Activated naive CD4-positive, alpha-beta T cell treated with anti-CD3 and anti-CD28 coated beads, Interleukin-2, amount 10 ng/mL, durations not matched to agents 7 days and 5 days (primary cell): ENCODE results near the gene NACAD.
A peak's percentile ranks its signal among the peaks of the same experiment; 100 is the strongest.

ENCODE experiments used
- CTCF ChIA-PET: fragments of 350-600 bp; sonication (Branson Sonifier 250); formaldehyde crosslinking; loops from one replicate; lab custom pipeline; 2021; ENCODE audit warnings: antibody characterized with exemption; lab: Charles Lee
- DNase-seq: peaks from one replicate; pipeline ENCODE4 v3.0.0-alpha.2; 2020
- H3K27ac Mint-ChIP-seq: one replicate; pipeline ENCODE4 v1.8.0; 2021; ENCODE audit warnings: mild to moderate bottlenecking, moderate library complexity, mixed read lengths
- H3K27me3 Mint-ChIP-seq: one replicate; pipeline ENCODE4 v1.8.0; 2021; ENCODE audit warnings: mild to moderate bottlenecking, mixed read lengths
- H3K36me3 Mint-ChIP-seq: one replicate; pipeline ENCODE4 v1.8.0; 2021; ENCODE audit warnings: mixed read lengths
- H3K4me1 Mint-ChIP-seq: one replicate; pipeline ENCODE4 v1.8.0; 2021; ENCODE audit warnings: mixed read lengths
- H3K4me3 Mint-ChIP-seq: one replicate; pipeline ENCODE4 v1.8.0; 2021; ENCODE audit warnings: mild to moderate bottlenecking, moderate library complexity, mixed read lengths
- H3K9me3 Mint-ChIP-seq: one replicate; pipeline ENCODE4 v1.8.0; 2021; ENCODE audit warnings: mixed read lengths

NACAD gene

DNA sequence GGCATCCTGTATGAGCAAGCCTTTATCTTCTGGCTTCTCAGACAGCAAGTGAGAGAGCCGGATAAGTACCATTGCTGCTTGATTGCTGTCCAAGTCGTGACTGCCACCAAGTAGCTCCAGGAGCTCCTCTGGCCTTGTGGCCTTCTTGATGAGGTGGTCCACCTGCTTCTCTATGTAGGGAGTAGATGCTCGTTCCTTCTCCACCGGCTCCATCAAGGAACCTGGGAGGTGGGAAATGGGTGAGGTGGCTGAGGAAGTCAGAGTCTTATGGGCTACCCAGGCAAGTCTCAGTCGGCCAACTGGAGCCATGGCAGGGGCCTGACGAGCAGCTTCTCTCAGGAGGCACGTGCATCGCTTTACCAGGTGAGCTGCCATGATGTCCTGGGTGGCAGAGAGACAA is 20.1 kb upstream of the NACAD start:
- Mint-ChIP-seq H3K4me3 (peak overlapping the region; percentile 41), H3K36me3 (peaks cover 52% of the 10 kb centered on the region)

DNA sequence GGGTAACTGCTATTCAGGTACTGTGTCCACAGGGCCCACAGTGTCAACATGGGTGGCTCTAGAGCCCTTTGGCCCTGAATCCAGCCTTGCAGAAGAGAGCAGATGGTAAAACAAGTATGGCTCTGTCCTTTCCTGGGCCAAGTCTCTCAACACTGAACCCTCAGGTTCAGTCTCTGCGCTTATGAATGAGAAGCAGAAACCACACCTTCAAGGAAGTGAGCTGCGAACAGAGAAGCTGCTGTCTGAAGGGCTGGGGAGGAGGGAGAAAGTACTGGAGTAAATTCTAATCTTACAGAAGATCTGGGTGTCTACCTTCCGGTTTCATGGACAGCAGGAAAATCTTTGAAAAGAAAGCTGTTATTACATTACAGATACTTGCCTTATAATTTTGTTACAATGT is 18.6 kb upstream of the NACAD start:
- Mint-ChIP-seq H3K27ac (peak overlapping the region; percentile 63), H3K4me3 (peak overlapping the region; percentile 33), H3K36me3 (peaks cover 53% of the 10 kb centered on the region), H3K27me3 (peaks cover 6% of the 10 kb centered on the region), H3K4me1 (peaks cover 46% of the 10 kb centered on the region), H3K9me3 (no peaks in the 10 kb centered on the region)
- CTCF ChIA-PET = no interaction called here
- DNase-seq = no peak

More for the DNA sequence above, 20.1 kb upstream of the NACAD start:
- Mint-ChIP-seq H3K27me3 (peaks cover 10% of the 10 kb centered on the region), H3K4me1 (peaks cover 54% of the 10 kb centered on the region), H3K27ac (peak overlapping the region; percentile 67), H3K9me3 (no peaks in the 10 kb centered on the region)
- CTCF ChIA-PET = no interaction called here
- no peak for DNase-seq

GRCh38 chr7:45106820-45107219 is 18.1 kb upstream of the NACAD start:
- CTCF ChIA-PET = interaction anchor here (1.0 kb wide), 1 partner anchor 8 kb away, joined by 3 read pairs; no protein-coding TSS in a partner anchor
- H3K36me3 Mint-ChIP-seq = peaks cover 52% of the 10 kb centered on the region
- H3K4me3 Mint-ChIP-seq = no peak overlapping the region
- peaks cover 42% of the 10 kb centered on the region for H3K4me1 Mint-ChIP-seq
- H3K27me3 Mint-ChIP-seq = peaks cover 5% of the 10 kb centered on the region
- no peak for DNase-seq
- no peaks in the 10 kb centered on the region for H3K9me3 Mint-ChIP-seq
- no peak overlapping the region for H3K27ac Mint-ChIP-seq

GRCh38 chr7:45105588-45106188 is 16.9 kb upstream of the NACAD start:
- CTCF ChIA-PET = interaction anchor here (1.3 kb wide), 1 partner anchor 30 kb away, joined by 5 read pairs; no protein-coding TSS in a partner anchor
- no peak for DNase-seq
- Mint-ChIP-seq H3K9me3 (no peaks in the 10 kb centered on the region), H3K4me3 (no peak overlapping the region), H3K27me3 (no peaks in the 10 kb centered on the region), H3K36me3 (peaks cover 48% of the 10 kb centered on the region), H3K27ac (no peak overlapping the region), H3K4me1 (peaks cover 36% of the 10 kb centered on the region)

GRCh38 chr7:45104844-45105587 is 16.2 kb upstream of the NACAD start:
- Mint-ChIP-seq H3K27ac (no peak overlapping the region), H3K4me1 (peaks cover 31% of the 10 kb centered on the region), H3K9me3 (no peaks in the 10 kb centered on the region), H3K4me3 (no peak overlapping the region), H3K36me3 (peaks cover 46% of the 10 kb centered on the region), H3K27me3 (no peaks in the 10 kb centered on the region)
- no peak for DNase-seq
- CTCF ChIA-PET = interaction anchor here (1.3 kb wide), 1 partner anchor 31 kb away, joined by 5 read pairs; no protein-coding TSS in a partner anchor

DNA sequence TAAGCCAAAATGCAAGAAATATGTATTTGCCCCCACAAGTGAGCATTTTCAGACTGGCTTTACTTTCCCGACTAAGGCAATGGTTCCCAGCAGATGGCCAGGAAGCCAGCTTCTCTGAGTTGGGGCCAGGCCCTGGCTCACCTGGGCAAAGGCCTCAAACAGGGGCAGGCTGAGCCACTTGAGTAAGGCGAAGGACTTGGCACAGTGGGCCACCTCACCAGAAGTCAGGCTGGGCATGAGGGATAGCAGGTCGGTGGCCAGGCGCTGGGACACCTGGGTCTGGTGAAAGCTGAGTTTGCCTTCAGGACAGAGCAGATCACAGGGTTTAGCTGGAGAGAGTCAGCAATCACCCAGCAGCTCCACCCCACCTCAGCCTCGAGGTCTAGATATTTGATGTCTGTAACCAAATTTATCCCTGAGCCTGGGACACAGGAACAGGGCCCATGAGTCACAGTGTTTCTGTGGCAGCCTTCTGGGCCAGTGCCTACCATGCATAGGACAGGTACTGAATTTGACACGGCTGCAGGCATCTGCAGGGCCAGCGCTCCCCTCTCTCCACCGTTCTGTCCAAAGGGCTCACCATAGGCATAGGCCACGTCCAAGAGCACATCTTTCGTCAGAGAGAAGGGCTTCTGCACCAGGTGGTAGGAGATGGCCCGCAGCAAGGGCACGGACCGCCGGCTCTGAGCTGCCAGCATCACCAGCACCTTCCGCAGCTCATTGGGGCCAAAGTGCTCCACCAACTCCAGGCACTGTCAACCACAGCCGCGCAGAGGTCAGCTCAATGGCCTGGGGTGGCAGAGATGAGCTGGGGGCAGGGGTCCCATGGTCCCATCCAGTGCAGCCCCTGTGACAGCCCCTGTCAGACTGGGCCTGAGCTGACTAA is 15.4 kb upstream of the NACAD start:
- H3K27me3 Mint-ChIP-seq = no peaks in the 10 kb centered on the region
- no peak overlapping the region for H3K27ac Mint-ChIP-seq
- H3K9me3 Mint-ChIP-seq = no peaks in the 10 kb centered on the region
- H3K36me3 Mint-ChIP-seq = peaks cover 47% of the 10 kb centered on the region
- no peak overlapping the region for H3K4me3 Mint-ChIP-seq
- DNase-seq = no peak
- peaks cover 26% of the 10 kb centered on the region for H3K4me1 Mint-ChIP-seq
- CTCF ChIA-PET = interaction anchor here (1.3 kb wide), 1 partner anchor 32 kb away, joined by 5 read pairs; no protein-coding TSS in a partner anchor

DNA sequence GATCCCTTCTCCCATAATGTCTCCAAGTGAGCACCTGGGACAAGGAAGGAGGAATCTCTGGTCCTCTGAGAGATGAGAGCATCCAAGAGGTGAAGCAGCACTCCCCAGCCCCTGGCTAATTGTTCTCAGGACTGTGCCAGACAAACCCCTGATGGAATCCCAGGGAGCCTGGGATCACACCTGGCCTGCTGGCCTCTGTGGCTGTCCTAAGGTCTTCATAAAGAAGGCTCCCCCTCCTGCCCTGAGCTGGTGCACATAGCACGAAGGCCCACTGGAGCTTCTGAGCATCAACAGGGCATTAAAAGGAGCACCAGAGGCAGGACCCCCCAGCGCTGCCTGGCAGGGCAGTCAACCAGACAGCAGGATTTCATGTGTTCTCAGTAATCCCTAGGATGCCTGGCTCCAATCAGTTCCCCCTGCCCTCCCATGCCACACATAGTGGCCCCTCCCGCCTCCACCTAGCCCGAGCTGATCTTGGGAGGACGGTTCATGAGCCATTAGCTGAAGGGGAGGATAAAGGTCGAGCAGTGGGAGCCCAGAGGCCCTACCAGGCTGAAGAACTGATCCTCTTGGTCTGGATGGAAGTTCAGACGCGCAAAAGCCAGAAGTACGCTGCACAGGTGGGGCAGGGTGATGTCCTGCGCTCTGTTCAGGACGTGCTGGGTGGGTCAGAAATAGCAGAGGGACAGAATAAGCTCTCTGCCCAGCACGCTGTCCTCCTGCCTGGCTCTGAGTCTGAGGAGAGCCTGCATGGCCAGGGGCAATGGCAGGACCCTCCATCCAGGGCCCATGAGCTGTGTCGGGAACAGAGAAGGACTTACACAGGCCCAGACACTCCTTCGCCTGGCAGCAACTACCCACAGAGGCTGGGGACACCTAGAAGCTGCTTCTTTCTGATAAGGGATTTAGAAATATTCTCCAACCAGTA is 14.3 kb upstream of the NACAD start:
- no peak for DNase-seq
- Mint-ChIP-seq H3K27me3 (no peaks in the 10 kb centered on the region), H3K27ac (no peak overlapping the region), H3K4me3 (no peak overlapping the region), H3K4me1 (peaks cover 15% of the 10 kb centered on the region), H3K36me3 (peaks cover 37% of the 10 kb centered on the region), H3K9me3 (no peaks in the 10 kb centered on the region)
- CTCF ChIA-PET = no interaction called here

DNA sequence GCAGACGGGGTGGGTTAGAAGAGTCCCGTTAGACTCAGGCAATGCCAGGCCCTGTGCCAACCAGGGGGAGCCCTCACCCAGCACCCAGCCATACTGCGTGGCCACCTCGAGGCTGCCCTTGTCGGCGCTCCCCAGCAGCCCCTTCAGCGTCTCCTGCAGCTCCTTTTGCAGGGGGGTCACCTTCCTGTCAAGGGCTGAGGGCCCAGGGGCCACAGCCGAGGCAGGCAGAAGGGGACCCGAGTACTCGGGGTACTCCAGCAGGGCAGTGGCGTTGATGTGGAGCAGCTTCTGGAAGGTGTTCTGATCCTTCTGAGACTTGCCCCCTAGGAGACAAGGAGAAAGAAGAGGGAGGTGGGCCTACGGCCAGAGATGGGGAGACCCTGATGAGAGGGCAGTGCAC is 13.0 kb upstream of the NACAD start:
- peaks cover 26% of the 10 kb centered on the region for H3K36me3 Mint-ChIP-seq
- H3K27ac Mint-ChIP-seq = no peak overlapping the region
- DNase-seq = no peak
- CTCF ChIA-PET = no interaction called here
- H3K27me3 Mint-ChIP-seq = no peaks in the 10 kb centered on the region
- no peak overlapping the region for H3K4me3 Mint-ChIP-seq
- peaks cover 4% of the 10 kb centered on the region for H3K4me1 Mint-ChIP-seq
- H3K9me3 Mint-ChIP-seq = no peaks in the 10 kb centered on the region

DNA sequence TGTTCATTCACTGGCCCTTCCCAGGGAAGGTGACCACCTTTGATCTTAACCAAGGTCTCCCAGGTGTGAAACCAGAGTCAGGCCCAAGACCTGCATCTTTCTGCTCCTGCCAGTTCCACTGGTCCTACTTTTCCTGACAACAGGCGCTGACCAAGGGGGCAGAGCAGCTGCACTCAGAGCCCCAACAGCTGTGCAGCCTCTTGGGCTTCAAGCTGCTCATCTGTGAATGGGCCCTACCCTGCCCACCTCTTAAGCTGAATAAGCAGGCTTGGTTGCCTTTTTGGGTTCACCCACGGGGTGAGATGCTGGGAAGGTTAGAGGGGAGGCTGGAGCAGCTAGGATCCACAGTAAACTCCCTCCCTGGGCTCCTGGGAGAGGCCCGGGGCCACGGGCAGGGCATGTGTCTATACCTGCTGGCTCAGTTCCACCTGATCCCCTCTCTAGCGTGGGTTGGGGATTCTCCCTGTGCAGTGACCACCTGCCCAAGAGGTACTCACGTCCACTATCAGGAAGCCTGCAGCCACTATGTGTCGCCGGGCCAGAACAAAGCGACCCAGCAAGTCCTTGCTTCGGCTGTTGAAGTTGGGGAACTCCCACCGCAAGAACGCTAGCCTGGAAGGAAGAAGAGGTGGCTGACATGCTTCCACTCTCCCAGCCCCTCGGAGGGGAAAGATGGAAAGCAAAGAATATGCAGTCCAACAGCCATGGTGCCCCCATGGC is 12.2 kb upstream of the NACAD start:
- H3K27me3 Mint-ChIP-seq = no peaks in the 10 kb centered on the region
- no peak for DNase-seq
- H3K27ac Mint-ChIP-seq = no peak overlapping the region
- H3K4me1 Mint-ChIP-seq = no peaks in the 10 kb centered on the region
- no peaks in the 10 kb centered on the region for H3K9me3 Mint-ChIP-seq
- peaks cover 26% of the 10 kb centered on the region for H3K36me3 Mint-ChIP-seq
- CTCF ChIA-PET = no interaction called here
- H3K4me3 Mint-ChIP-seq = no peak overlapping the region

- CTCF ChIA-PET = no interaction called here
- H3K4me1 Mint-ChIP-seq = no peaks in the 10 kb centered on the region
- no peaks in the 10 kb centered on the region for H3K27me3 Mint-ChIP-seq
- no peaks in the 10 kb centered on the region for H3K9me3 Mint-ChIP-seq
- DNase-seq = no peak
- H3K27ac Mint-ChIP-seq = no peak overlapping the region
- H3K36me3 Mint-ChIP-seq = peaks cover 24% of the 10 kb centered on the region
- no peak overlapping the region for H3K4me3 Mint-ChIP-seq
Measured at GRCh38 chr7:45099891-45100760, 11.4 kb upstream of the NACAD start.

GRCh38 chr7:45098983-45099839 is 10.4 kb upstream of the NACAD start:
- CTCF ChIA-PET = no interaction called here
- Mint-ChIP-seq H3K4me1 (no peaks in the 10 kb centered on the region), H3K27ac (no peak overlapping the region), H3K36me3 (peaks cover 18% of the 10 kb centered on the region), H3K4me3 (no peak overlapping the region), H3K9me3 (no peaks in the 10 kb centered on the region), H3K27me3 (peaks cover 2% of the 10 kb centered on the region)
- no peak for DNase-seq

- peaks cover 53% of the 10 kb centered on the region for H3K27me3 Mint-ChIP-seq
- H3K9me3 Mint-ChIP-seq = peaks cover 3% of the 10 kb centered on the region
- H3K27ac Mint-ChIP-seq = no peak overlapping the region
- no peak for DNase-seq
- H3K4me1 Mint-ChIP-seq = peaks cover 9% of the 10 kb centered on the region
- H3K36me3 Mint-ChIP-seq = peaks cover 2% of the 10 kb centered on the region
- H3K4me3 Mint-ChIP-seq = no peak overlapping the region
- CTCF ChIA-PET = no interaction called here
Measured at GRCh38 chr7:45092931-45093235, 4.1 kb upstream of the NACAD start.
